Ascending aorta (tissue), 2 donors: ENCODE data around the gene FBXW12. TPM values are rescaled to one million over a fixed set of nuclear protein-coding genes. Genes with fewer than 3 reads are reported as not detected.

Experiments
- DNase-seq, 2 donors: peaks; one replicate each; pipeline ENCODE4 v3.0.0-alpha.2; 2019; ENCODE audit warnings: low spot score in 2 of 2
- H3K27ac ChIP-seq, 2 donors: fragments of 200-600 bp; sonication (generic); one replicate each; pipeline ENCODE4 v1.5.1; 2016 to 2017; ENCODE audit warnings: mild to moderate bottlenecking in 1 of 2
- H3K27me3 ChIP-seq: fragments of 200-600 bp; sonication (generic); one replicate; pipeline ENCODE4 v1.5.1; 2017
- H3K36me3 ChIP-seq, 2 donors: fragments of 200-600 bp; sonication (generic); one replicate each; pipeline ENCODE4 v1.5.1; 2016
- H3K4me1 ChIP-seq, 2 donors: fragments of 200-600 bp; sonication (generic); one replicate each; pipeline ENCODE4 v1.5.1; 2016 to 2017; ENCODE audit warnings: mild to moderate bottlenecking in 1 of 2
- H3K4me3 ChIP-seq, 2 donors: fragments of 200-600 bp; sonication (generic); one replicate each; pipeline ENCODE4 v1.5.1; 2016 to 2017; ENCODE audit warnings: mild to moderate bottlenecking in 1 of 2
- H3K9me3 ChIP-seq, 2 donors: fragments of 200-600 bp; sonication (generic); one replicate each; pipeline ENCODE4 v1.5.1; 2016
- intact Hi-C: fragments of 100-400 bp; cut with DNase I; formaldehyde crosslinking; loops from one replicate; pipeline ENCODE4 v1.15.1; 2023
- total RNA-seq: library from RNA; depleted of rRNA; stranded (reverse); fragments of >200 nt; gene quantifications from one replicate; pipeline ENCODE4 v1.1.0, GENCODE V29; 2016
- TF ChIP-seq, protein P1 (sequence below), 3 experiments: fragments of 200-600 bp in 2 of 3; fragments of 450-650 bp in 1 of 3; sonication (generic) in 2 of 3; IDR thresholded peaks; one replicate each; pipeline ENCODE4 v1.5.1; 2016 to 2019; ENCODE audit warnings: antibody characterized with exemption in 3 of 3, mild to moderate bottlenecking in 1 of 3, moderate library complexity in 1 of 3

FBXW12 gene
- total RNA-seq, 1 donor from 2014 or later = not detected

DNA sequence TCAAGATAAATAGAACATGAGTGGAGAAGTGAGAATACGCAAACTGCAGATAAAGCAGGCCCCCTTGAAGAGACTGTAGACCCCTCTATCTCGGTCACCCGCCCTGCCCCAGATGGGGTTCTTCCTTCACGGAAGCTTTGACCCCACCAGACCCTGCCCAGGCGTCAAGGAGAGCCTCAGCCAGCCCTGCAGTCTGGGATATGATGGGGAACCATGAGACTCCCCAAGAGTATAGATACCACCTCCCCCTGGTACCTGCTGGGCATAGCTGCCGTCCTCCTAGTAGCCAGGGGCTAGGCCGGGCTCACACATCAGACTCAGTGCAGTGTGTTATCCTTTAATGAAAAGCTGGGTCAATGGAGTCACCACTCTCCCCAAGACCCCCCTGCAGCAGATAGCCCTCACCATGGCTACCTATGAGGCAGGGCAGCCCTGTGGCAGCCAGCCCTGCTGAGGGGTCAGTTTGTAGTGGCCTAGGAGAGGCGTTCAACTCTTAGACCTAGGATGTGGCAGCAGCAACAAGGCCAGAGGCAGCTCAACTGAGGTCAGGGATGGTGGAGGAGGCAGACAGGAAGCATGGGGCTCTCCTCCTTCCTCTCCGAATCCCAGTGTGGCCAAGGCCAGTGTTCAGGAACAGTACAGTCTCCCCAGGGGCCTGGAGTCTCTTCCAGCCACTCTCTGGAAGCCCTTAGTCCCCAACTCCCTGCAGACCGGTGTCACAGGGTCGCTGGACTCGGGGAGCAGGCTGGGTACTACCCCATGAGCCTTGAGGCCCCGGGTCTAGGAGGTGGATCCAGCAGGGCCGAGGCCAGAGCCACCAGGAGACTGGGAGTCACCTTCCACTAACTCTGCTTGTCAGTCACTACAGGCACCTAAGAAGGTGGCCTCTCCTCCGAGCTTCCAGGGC lies 31.8 kb downstream of the FBXW12 start:
- TF ChIP-seq, protein P1, sequence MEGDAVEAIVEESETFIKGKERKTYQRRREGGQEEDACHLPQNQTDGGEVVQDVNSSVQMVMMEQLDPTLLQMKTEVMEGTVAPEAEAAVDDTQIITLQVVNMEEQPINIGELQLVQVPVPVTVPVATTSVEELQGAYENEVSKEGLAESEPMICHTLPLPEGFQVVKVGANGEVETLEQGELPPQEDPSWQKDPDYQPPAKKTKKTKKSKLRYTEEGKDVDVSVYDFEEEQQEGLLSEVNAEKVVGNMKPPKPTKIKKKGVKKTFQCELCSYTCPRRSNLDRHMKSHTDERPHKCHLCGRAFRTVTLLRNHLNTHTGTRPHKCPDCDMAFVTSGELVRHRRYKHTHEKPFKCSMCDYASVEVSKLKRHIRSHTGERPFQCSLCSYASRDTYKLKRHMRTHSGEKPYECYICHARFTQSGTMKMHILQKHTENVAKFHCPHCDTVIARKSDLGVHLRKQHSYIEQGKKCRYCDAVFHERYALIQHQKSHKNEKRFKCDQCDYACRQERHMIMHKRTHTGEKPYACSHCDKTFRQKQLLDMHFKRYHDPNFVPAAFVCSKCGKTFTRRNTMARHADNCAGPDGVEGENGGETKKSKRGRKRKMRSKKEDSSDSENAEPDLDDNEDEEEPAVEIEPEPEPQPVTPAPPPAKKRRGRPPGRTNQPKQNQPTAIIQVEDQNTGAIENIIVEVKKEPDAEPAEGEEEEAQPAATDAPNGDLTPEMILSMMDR (IDR thresholded peaks at IDR 0.05) = no peak
- Histone ChIP-seq H3K4me3 (no peak overlapping the region), H3K27me3 (no peaks in the 10 kb centered on the region), H3K4me1 (peaks cover 29 to 34% of the 10 kb centered on the region in 2 donors), H3K9me3 (no peaks in the 10 kb centered on the region), H3K36me3 (peaks cover 31 to 51% of the 10 kb centered on the region in 2 donors), H3K27ac (peak overlapping the region; percentile 89 to 91)
- peak in 1 of 2 donors; percentile 61 for DNase-seq
- intact Hi-C loops = loop anchor here (5.0 kb wide), 1 partner anchor 99 kb away; the partner anchor contains the start of gene SHISA5

DNA sequence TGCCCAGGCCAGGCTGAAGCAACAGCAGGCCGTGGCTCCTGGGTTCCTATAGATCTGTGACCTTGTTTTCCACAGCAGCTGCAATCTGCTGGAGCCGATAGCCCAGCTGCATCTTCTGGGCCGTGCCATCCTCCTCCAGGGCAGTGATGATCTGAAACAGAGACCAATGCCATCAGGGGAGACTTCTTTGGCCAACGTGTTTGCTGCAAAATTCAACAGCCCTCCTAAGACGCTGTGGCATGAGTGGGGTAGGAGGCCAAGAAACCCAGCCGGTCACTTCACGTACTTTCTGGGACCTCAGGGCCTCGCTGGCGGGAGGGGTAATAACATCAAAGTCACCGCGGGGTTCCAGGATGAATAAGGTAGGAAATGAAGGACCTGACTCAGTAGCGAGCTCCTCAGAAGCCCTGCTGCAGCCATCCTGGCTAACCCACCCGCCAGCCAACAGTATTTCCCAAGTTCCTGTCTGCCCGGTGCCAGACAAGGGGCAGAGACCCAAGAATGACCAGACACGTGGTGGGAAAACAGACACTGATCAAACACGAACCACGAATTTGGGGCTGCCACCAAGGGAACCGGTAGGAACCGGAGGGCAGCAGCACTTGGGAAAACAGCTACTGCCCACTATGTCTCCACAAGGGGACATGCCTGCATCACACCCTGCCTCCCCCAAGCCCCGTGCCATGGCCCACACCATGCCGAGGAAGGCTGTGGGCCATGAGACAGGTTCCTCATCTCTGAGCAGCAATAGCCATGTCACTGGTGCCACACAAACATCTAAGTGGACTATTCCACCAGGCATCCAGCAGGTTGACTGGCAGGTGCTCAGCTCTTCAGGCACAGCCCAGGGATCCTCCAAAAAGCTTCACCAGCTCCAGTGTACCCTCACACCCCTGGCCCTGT lies 32.7 kb downstream of the FBXW12 start:
- Histone ChIP-seq H3K4me3 (no peak overlapping the region), H3K27ac (peak overlapping the region; percentile 89 to 91), H3K4me1 (peaks cover 29 to 34% of the 10 kb centered on the region in 2 donors), H3K36me3 (peaks cover 40 to 60% of the 10 kb centered on the region in 2 donors), H3K9me3 (no peaks in the 10 kb centered on the region), H3K27me3 (no peaks in the 10 kb centered on the region)
- TF ChIP-seq, protein P1 (IDR thresholded peaks at IDR 0.05) = no peak
- intact Hi-C loops = loop anchor here (5.0 kb wide), 1 partner anchor 98 kb away; the partner anchor contains the start of gene SHISA5
- peak in 1 of 2 donors; percentile 85 for DNase-seq

DNA sequence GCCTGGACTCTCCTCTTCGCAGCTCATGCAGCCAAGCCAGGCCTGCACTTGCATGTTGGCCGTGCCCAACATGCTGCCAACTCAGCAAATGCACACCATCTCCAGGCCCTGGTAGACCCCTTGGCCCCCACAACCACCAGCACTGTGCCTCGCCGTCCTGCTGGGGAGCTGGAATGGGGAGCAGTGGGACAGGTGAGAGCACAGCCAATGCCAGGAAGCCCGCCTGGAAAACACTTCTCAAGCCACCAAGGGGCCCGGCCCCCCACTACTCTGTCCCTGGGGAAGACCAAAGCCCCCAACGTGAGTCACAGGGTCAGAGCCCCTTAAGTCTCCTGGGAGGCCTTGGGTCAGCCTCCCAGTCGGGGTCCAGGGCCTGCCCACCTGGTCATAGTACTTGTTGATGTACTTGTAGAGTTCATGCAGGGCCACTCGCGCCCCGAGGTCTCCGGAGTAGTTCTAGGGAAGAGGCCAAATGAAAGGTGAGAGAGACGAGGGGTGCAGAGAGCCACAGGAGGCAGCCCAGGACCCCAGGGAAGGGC lies 33.4 kb downstream of the FBXW12 start:
- Histone ChIP-seq H3K4me3 (no peak overlapping the region), H3K4me1 (peaks cover 29 to 34% of the 10 kb centered on the region in 2 donors), H3K9me3 (no peaks in the 10 kb centered on the region), H3K27me3 (no peaks in the 10 kb centered on the region), H3K27ac (peak overlapping the region; percentile 89 to 91), H3K36me3 (peaks cover 47 to 67% of the 10 kb centered on the region in 2 donors)
- peak in 1 of 2 donors; percentile 60 for DNase-seq
- intact Hi-C loops = no loop called here
- TF ChIP-seq, protein P1 (IDR thresholded peaks at IDR 0.05) = no peak

DNA sequence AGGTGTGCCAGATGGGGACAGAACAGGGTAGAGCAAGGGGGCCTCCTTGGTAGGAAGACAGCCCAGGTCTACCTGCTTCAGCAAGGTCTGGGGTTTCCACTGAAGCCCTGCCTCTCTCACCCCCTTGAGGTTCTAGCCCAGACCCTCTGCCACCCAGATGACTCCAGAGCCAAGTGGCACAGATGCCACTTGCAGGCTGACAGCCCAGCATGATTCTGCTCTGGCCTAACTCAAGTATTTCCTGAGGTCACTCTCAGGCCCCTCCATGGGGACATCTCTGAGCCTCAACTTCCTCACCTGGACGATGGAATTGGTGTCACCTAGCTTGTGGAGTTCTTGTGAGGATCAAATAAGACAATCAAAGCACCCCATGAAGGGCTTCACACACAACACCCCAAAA lies 34.0 kb downstream of the FBXW12 start:
- no peaks in the 10 kb centered on the region for H3K27me3 ChIP-seq
- H3K36me3 ChIP-seq = peaks cover 52 to 73% of the 10 kb centered on the region in 2 donors
- H3K9me3 ChIP-seq = no peaks in the 10 kb centered on the region
- intact Hi-C loops = no loop called here
- peak in 1 of 2 donors; percentile 51 for DNase-seq
- H3K4me1 ChIP-seq = peaks cover 29 to 34% of the 10 kb centered on the region in 2 donors
- TF ChIP-seq, protein P1 (IDR thresholded peaks at IDR 0.05) = no peak
- H3K27ac ChIP-seq = peak overlapping the region; percentile 89 to 91
- no peak overlapping the region for H3K4me3 ChIP-seq
